ENCODE data around the gene RAB11A. TPM values are rescaled to one million over a fixed set of nuclear protein-coding genes. Genes with fewer than 3 reads are reported as not detected.
A peak's percentile ranks its signal among the peaks of the same experiment; 100 is the strongest.

The RAB11A gene
- total RNA-seq, 2 experiments from 2014 or later: 151 to 157 TPM

- Mint-ChIP-seq H3K27ac (no peak overlapping the region), H3K9me3 (no peaks in the 10 kb centered on the region), H3K4me3 (no peak overlapping the region), H3K4me1 (ENCODE audit: low read depth) (peaks cover 16% of the 10 kb centered on the region), H3K27me3 (ENCODE audit: low read depth) (no peaks in the 10 kb centered on the region), H3K36me3 (ENCODE audit: low read depth) (peaks cover 2% of the 10 kb centered on the region)
- DNase-seq: no peak
- intact Hi-C loops (cut with micrococcal nuclease): no loop called here
- CTCF ChIA-PET: interaction anchor here (1.0 kb wide), 2 partner anchors 17 to 27 kb away, joined by 3 read pairs; partner anchors contain the start of gene RAB11A
Observed at GRCh38 chr15:65896236-65896635, 26.9 kb downstream of the RAB11A start.

- peaks cover 16% of the 10 kb centered on the region for H3K4me1 Mint-ChIP-seq (ENCODE audit: low read depth)
Observed at GRCh38 chr15:65900488-65900887, 31.2 kb downstream of the RAB11A start.

GRCh38 chr15:65901336-65901735, 32.0 kb downstream of the RAB11A start:
- Mint-ChIP-seq H3K9me3 (no peaks in the 10 kb centered on the region), H3K36me3 (ENCODE audit: low read depth) (peaks cover 6% of the 10 kb centered on the region), H3K27me3 (ENCODE audit: low read depth) (no peaks in the 10 kb centered on the region), H3K4me3 (no peak overlapping the region), H3K4me1 (ENCODE audit: low read depth) (peaks cover 14% of the 10 kb centered on the region), H3K27ac (no peak overlapping the region)
- DNase-seq: no peak
- CTCF ChIA-PET: interaction anchor here (1.0 kb wide), 1 partner anchor 44 kb away, joined by 4 read pairs; no protein-coding TSS in a partner anchor
- intact Hi-C loops (cut with micrococcal nuclease): no loop called here

More at GRCh38 chr15:65900488-65900887, 31.2 kb downstream of the RAB11A start:
- intact Hi-C loops (cut with micrococcal nuclease): no loop called here
- no peak overlapping the region for H3K4me3 Mint-ChIP-seq
- no peaks in the 10 kb centered on the region for H3K27me3 Mint-ChIP-seq (ENCODE audit: low read depth)
- peaks cover 4% of the 10 kb centered on the region for H3K36me3 Mint-ChIP-seq (ENCODE audit: low read depth)
- CTCF ChIA-PET: no interaction called here
- H3K9me3 Mint-ChIP-seq: no peaks in the 10 kb centered on the region
- DNase-seq: no peak
- no peak overlapping the region for H3K27ac Mint-ChIP-seq

- CTCF ChIA-PET: interaction anchor here (0.6 to 1.0 kb wide), 2 partner anchors 45 to 295 kb away, joined by 3 to 4 read pairs; no protein-coding TSS in a partner anchor
- DNase-seq: no peak
Observed at GRCh38 chr15:65901836-65902235, 32.5 kb downstream of the RAB11A start.

GRCh38 chr15:65902373-65902772, 33.1 kb downstream of the RAB11A start:
- H3K9me3 Mint-ChIP-seq: no peaks in the 10 kb centered on the region
- CTCF ChIA-PET: interaction anchor here (0.6 to 1.0 kb wide), 2 partner anchors 45 to 294 kb away, joined by 3 to 4 read pairs; no protein-coding TSS in a partner anchor
- H3K27ac Mint-ChIP-seq: no peak overlapping the region
- H3K4me1 Mint-ChIP-seq (ENCODE audit: low read depth): peaks cover 14% of the 10 kb centered on the region
- no peak overlapping the region for H3K4me3 Mint-ChIP-seq
- peaks cover 6% of the 10 kb centered on the region for H3K36me3 Mint-ChIP-seq (ENCODE audit: low read depth)
- H3K27me3 Mint-ChIP-seq (ENCODE audit: low read depth): no peaks in the 10 kb centered on the region
- intact Hi-C loops (cut with micrococcal nuclease): no loop called here
- peak; percentile 54 for DNase-seq

More at GRCh38 chr15:65901836-65902235, 32.5 kb downstream of the RAB11A start:
- no peaks in the 10 kb centered on the region for H3K27me3 Mint-ChIP-seq (ENCODE audit: low read depth)
- H3K36me3 Mint-ChIP-seq (ENCODE audit: low read depth): peaks cover 6% of the 10 kb centered on the region
- intact Hi-C loops (cut with micrococcal nuclease): no loop called here
- no peak overlapping the region for H3K27ac Mint-ChIP-seq
- H3K4me3 Mint-ChIP-seq: no peak overlapping the region
- peaks cover 14% of the 10 kb centered on the region for H3K4me1 Mint-ChIP-seq (ENCODE audit: low read depth)
- H3K9me3 Mint-ChIP-seq: no peaks in the 10 kb centered on the region

GRCh38 chr15:65903296-65904073, 34.2 kb downstream of the RAB11A start:
- H3K9me3 Mint-ChIP-seq: no peaks in the 10 kb centered on the region
- intact Hi-C loops (cut with micrococcal nuclease): no loop called here
- H3K27ac Mint-ChIP-seq: no peak overlapping the region
- peaks cover 6% of the 10 kb centered on the region for H3K36me3 Mint-ChIP-seq (ENCODE audit: low read depth)
- no peak overlapping the region for H3K4me3 Mint-ChIP-seq
- H3K4me1 Mint-ChIP-seq (ENCODE audit: low read depth): peaks cover 14% of the 10 kb centered on the region
- DNase-seq: no peak
- H3K27me3 Mint-ChIP-seq (ENCODE audit: low read depth): no peaks in the 10 kb centered on the region
- CTCF ChIA-PET: interaction anchor here (1.4 kb wide), 1 partner anchor 41 kb away, joined by 7 read pairs; no protein-coding TSS in a partner anchor

GRCh38 chr15:65904301-65904700, 35.0 kb downstream of the RAB11A start:
- intact Hi-C loops (cut with micrococcal nuclease): no loop called here
- DNase-seq: no peak
- no peak overlapping the region for H3K4me3 Mint-ChIP-seq
- no peak overlapping the region for H3K27ac Mint-ChIP-seq
- CTCF ChIA-PET: interaction anchor here (1.4 kb wide), 1 partner anchor 41 kb away, joined by 7 read pairs; no protein-coding TSS in a partner anchor
- H3K4me1 Mint-ChIP-seq (ENCODE audit: low read depth): peaks cover 14% of the 10 kb centered on the region
- no peaks in the 10 kb centered on the region for H3K27me3 Mint-ChIP-seq (ENCODE audit: low read depth)
- peaks cover 6% of the 10 kb centered on the region for H3K36me3 Mint-ChIP-seq (ENCODE audit: low read depth)
- no peaks in the 10 kb centered on the region for H3K9me3 Mint-ChIP-seq

- no peak overlapping the region for H3K27ac Mint-ChIP-seq
- H3K9me3 Mint-ChIP-seq: no peaks in the 10 kb centered on the region
- H3K27me3 Mint-ChIP-seq (ENCODE audit: low read depth): no peaks in the 10 kb centered on the region
- intact Hi-C loops (cut with micrococcal nuclease): no loop called here
- H3K4me3 Mint-ChIP-seq: no peak overlapping the region
- H3K36me3 Mint-ChIP-seq (ENCODE audit: low read depth): peaks cover 6% of the 10 kb centered on the region
- CTCF ChIA-PET: no interaction called here
- H3K4me1 Mint-ChIP-seq (ENCODE audit: low read depth): peaks cover 14% of the 10 kb centered on the region
- DNase-seq: no peak
Observed at GRCh38 chr15:65906396-65906795, 37.1 kb downstream of the RAB11A start.

- CTCF ChIA-PET: interaction anchor here (1.3 kb wide), 1 partner anchor 45 kb away, joined by 6 read pairs; no protein-coding TSS in a partner anchor
- H3K4me1 Mint-ChIP-seq (ENCODE audit: low read depth): peaks cover 5% of the 10 kb centered on the region
- no peaks in the 10 kb centered on the region for H3K27me3 Mint-ChIP-seq (ENCODE audit: low read depth)
- intact Hi-C loops (cut with micrococcal nuclease): no loop called here
- no peaks in the 10 kb centered on the region for H3K9me3 Mint-ChIP-seq
- no peak overlapping the region for H3K27ac Mint-ChIP-seq
- no peak overlapping the region for H3K4me3 Mint-ChIP-seq
- DNase-seq: no peak
- H3K36me3 Mint-ChIP-seq (ENCODE audit: low read depth): peaks cover 6% of the 10 kb centered on the region
Observed at GRCh38 chr15:65907661-65908060, 38.4 kb downstream of the RAB11A start.

- no peak overlapping the region for H3K27ac Mint-ChIP-seq
- DNase-seq: no peak
- no peaks in the 10 kb centered on the region for H3K4me1 Mint-ChIP-seq (ENCODE audit: low read depth)
- no peaks in the 10 kb centered on the region for H3K27me3 Mint-ChIP-seq (ENCODE audit: low read depth)
- intact Hi-C loops (cut with micrococcal nuclease): no loop called here
- no peaks in the 10 kb centered on the region for H3K9me3 Mint-ChIP-seq
- no peak overlapping the region for H3K4me3 Mint-ChIP-seq
- peaks cover 2% of the 10 kb centered on the region for H3K36me3 Mint-ChIP-seq (ENCODE audit: low read depth)
- CTCF ChIA-PET: no interaction called here
Observed at GRCh38 chr15:65908876-65909275, 39.6 kb downstream of the RAB11A start.

- no peaks in the 10 kb centered on the region for H3K27me3 Mint-ChIP-seq (ENCODE audit: low read depth)
- no peak overlapping the region for H3K27ac Mint-ChIP-seq
- peaks cover 2% of the 10 kb centered on the region for H3K36me3 Mint-ChIP-seq (ENCODE audit: low read depth)
- CTCF ChIA-PET: no interaction called here
- DNase-seq: no peak
- intact Hi-C loops (cut with micrococcal nuclease): no loop called here
- H3K9me3 Mint-ChIP-seq: no peaks in the 10 kb centered on the region
- no peak overlapping the region for H3K4me3 Mint-ChIP-seq
- H3K4me1 Mint-ChIP-seq (ENCODE audit: low read depth): no peaks in the 10 kb centered on the region
Observed at GRCh38 chr15:65909831-65910230, 40.5 kb downstream of the RAB11A start.

GRCh38 chr15:65910341-65910740, 41.0 kb downstream of the RAB11A start:
- CTCF ChIA-PET: no interaction called here
- DNase-seq: no peak

GRCh38 chr15:65912235-65912634, 42.9 kb downstream of the RAB11A start:
- Mint-ChIP-seq H3K9me3 (no peaks in the 10 kb centered on the region), H3K27ac (no peak overlapping the region), H3K27me3 (ENCODE audit: low read depth) (no peaks in the 10 kb centered on the region), H3K36me3 (ENCODE audit: low read depth) (no peaks in the 10 kb centered on the region), H3K4me1 (ENCODE audit: low read depth) (peaks cover 10% of the 10 kb centered on the region), H3K4me3 (no peak overlapping the region)
- CTCF ChIA-PET: interaction anchor here (2.4 kb wide), 1 partner anchor 49 kb away, joined by 6 read pairs; no protein-coding TSS in a partner anchor
- intact Hi-C loops (cut with micrococcal nuclease): no loop called here
- DNase-seq: no peak

More at GRCh38 chr15:65910341-65910740, 41.0 kb downstream of the RAB11A start:
- H3K27ac Mint-ChIP-seq: no peak overlapping the region
- no peak overlapping the region for H3K4me3 Mint-ChIP-seq
- no peaks in the 10 kb centered on the region for H3K4me1 Mint-ChIP-seq (ENCODE audit: low read depth)
- intact Hi-C loops (cut with micrococcal nuclease): no loop called here
- peaks cover 2% of the 10 kb centered on the region for H3K36me3 Mint-ChIP-seq (ENCODE audit: low read depth)
- H3K9me3 Mint-ChIP-seq: no peaks in the 10 kb centered on the region
- no peaks in the 10 kb centered on the region for H3K27me3 Mint-ChIP-seq (ENCODE audit: low read depth)
